Spleen (tissue), 11 donors: ENCODE data around the gene SEC11A. TPM values are rescaled to one million over a fixed set of nuclear protein-coding genes. Genes with fewer than 3 reads are reported as not detected.

Source experiments
- DNase-seq: peaks from one replicate; pipeline ENCODE4 v3.0.0-alpha.2; 2020
- H3K27ac ChIP-seq, 8 donors: fragments of 200-600 bp; sonication (generic) in 7 of 8; 1 replicate in 4 of 8; 2 replicates in 4 of 8; pipeline versions ENCODE4 v1.5.0 to v1.8.0; 2016 to 2021; ENCODE audit warnings: inconsistent platforms in 4 of 8, mild to moderate bottlenecking in 4 of 8, moderate library complexity in 1 of 8
- H3K27me3 ChIP-seq, 7 donors: fragments of 200-600 bp; sonication (generic) in 6 of 7; replicated peaks in 1 of 7; 1 replicate in 4 of 7; 2 replicates in 3 of 7; pipeline versions ENCODE4 v1.5.0 to v1.8.0; 2016 to 2021; ENCODE audit warnings: inconsistent platforms in 3 of 7, mild to moderate bottlenecking in 1 of 7
- H3K36me3 ChIP-seq, 6 donors: fragments of 200-600 bp; sonication (generic) in 5 of 6; 1 replicate in 4 of 6; 2 replicates in 2 of 6; pipeline versions ENCODE4 v1.5.0 to v1.8.0; 2016 to 2021; ENCODE audit warnings: inconsistent platforms in 2 of 6
- H3K4me1 ChIP-seq, 6 donors: fragments of 200-600 bp; sonication (generic) in 5 of 6; 1 replicate in 3 of 6; 2 replicates in 3 of 6; pipeline versions ENCODE4 v1.5.0 to v1.8.0; 2016 to 2021; ENCODE audit warnings: inconsistent platforms in 3 of 6
- H3K4me3 ChIP-seq, 8 donors: fragments of 200-600 bp; sonication (generic) in 7 of 8; 1 replicate in 4 of 8; 2 replicates in 4 of 8; pipeline versions ENCODE4 v1.5.0 to v1.8.0; 2016 to 2021; ENCODE audit warnings: inconsistent platforms in 4 of 8, mild to moderate bottlenecking in 4 of 8, moderate library complexity in 2 of 8
- H3K9me3 ChIP-seq, 8 donors: fragments of 200-600 bp; sonication (generic) in 7 of 8; 1 replicate in 4 of 8; 2 replicates in 4 of 8; pipeline versions ENCODE4 v1.5.0 to v1.8.0; 2016 to 2021; ENCODE audit warnings: inconsistent platforms in 4 of 8
- CTCF ChIP-seq, 11 experiments: fragments of 200-600 bp in 7 of 11; fragments of 450-650 bp in 4 of 11; sonication (generic) in 4 of 11; IDR thresholded peaks in 8 of 11; conservative IDR thresholded peaks in 3 of 11; 1 replicate in 7 of 11; 2 replicates in 4 of 11; pipeline versions ENCODE4 v1.4.0 to v1.8.0; 2016 to 2021; ENCODE audit warnings: antibody characterized with exemption in 11 of 11, inconsistent platforms in 4 of 11, mild to moderate bottlenecking in 1 of 11
- POLR2A ChIP-seq, 3 donors: fragments of 450-650 bp; IDR thresholded peaks; one replicate each; pipeline ENCODE4 v1.5.1; 2017; ENCODE audit warnings: antibody characterized with exemption in 3 of 3, mild to moderate bottlenecking in 1 of 3
- POLR2AphosphoS5 ChIP-seq, 3 donors: sonication (generic); formaldehyde crosslinking; IDR thresholded peaks; one replicate each; pipeline ENCODE4 v1.5.1; 2017; ENCODE audit warnings: antibody characterized with exemption in 3 of 3
- WGBS, 5 donors: extraction: QIAGEN DNeasy Blood & Tissue Kit in 3 of 5; methylation state at CpG; one replicate each; pipeline versions ENCODE4 v1.1.5 to v1.1.7; 2013 to 2018; 5-methylcytosine and 5-hydroxymethylcytosine counted together
- intact Hi-C: fragments of 100-400 bp; cut with DNase I; formaldehyde crosslinking; loops from one replicate; pipeline ENCODE4 v1.15.0; 2023; ENCODE audit warnings: low total_unique reads
- polyA plus RNA-seq, 3 donors: library from polyadenylated mRNA; stranded (reverse); fragments of 200-250 nt; gene quantifications; one replicate each; pipeline ENCODE4 v1.2.1, GENCODE V29; 2013
- total RNA-seq, 7 donors: library from RNA; depleted of rRNA in 3 of 7; stranded (reverse); fragments of >200 nt in 3 of 7; fragmentation: NEBNext Ultra II Directional in 4 of 7; extraction: Animal tissue kit (Norgen Biotek cat#: 25700) in 4 of 7; gene quantifications; one replicate each; pipeline versions ENCODE4 v1.1.0 to v1.2.1, GENCODE V29; 2016 to 2021
- donor health status: healthy with polysubstance abuse.
- donor health status: DM: no; HTN: no; CAD: no; lungs with moderate emphysema.
- donor health status: DM: no; HTN: no; CAD: no.
- donor health status: Bipolar disorder and iron deficiency.
- donor health status: healthy.
- donor health status: DM: no; HTN: no; CAD: no.
- donor health status: DM: yes; HTN: yes; CAD: no.

The SEC11A gene
- total and polyA plus RNA-seq, 10 donors, result 86.5 to 139 (median 98.9) TPM

GRCh38 chr15:84762840-84763572, 47.1 kb upstream of the SEC11A start:
- TF ChIP-seq POLR2AphosphoS5 (IDR thresholded peaks at IDR 0.05) (no peak), CTCF (IDR thresholded peaks at IDR 0.05 in 8 of 11, conservative IDR thresholded peaks at IDR 0.05 in 3 of 11) (no peak), POLR2A (IDR thresholded peaks at IDR 0.05) (no peak)
- no peaks in the 10 kb centered on the region for H3K27me3 ChIP-seq
- peaks cover 41 to 83% (median 59%) of the 10 kb centered on the region in 6 donors for H3K4me1 ChIP-seq
- no peak overlapping the region for H3K4me3 ChIP-seq
- H3K9me3 ChIP-seq, result no peaks in the 10 kb centered on the region
- intact Hi-C loops, result loop anchor here (10.0 kb wide), 1 partner anchor 58 kb away; no protein-coding TSS in a partner anchor
- WGBS, 5 donors, result 90 to 97% (median 92%) methylated on average over 3 of the region's 3 CpGs
- DNase-seq, result no peak
- peak overlapping the region in 3 of 8 donors; percentile 6 to 46 (median 11) for H3K27ac ChIP-seq
- peaks cover 0 to 38% (median 22%) of the 10 kb centered on the region in 6 donors for H3K36me3 ChIP-seq

- intact Hi-C loops, result loop anchor here (10.0 kb wide), 1 partner anchor 57 kb away; no protein-coding TSS in a partner anchor
- 23 to 43% (median 39%) methylated on average over 4 of the region's 4 CpGs for WGBS, 5 donors
- no peaks in the 10 kb centered on the region for H3K9me3 ChIP-seq
- H3K27ac ChIP-seq, result peak overlapping the region in 4 of 8 donors; percentile 4 to 67 (median 28)
- DNase-seq, result no peak
- no peak for TF ChIP-seq CTCF (IDR thresholded peaks at IDR 0.05 in 8 of 11, conservative IDR thresholded peaks at IDR 0.05 in 3 of 11)
- TF ChIP-seq POLR2A (IDR thresholded peaks at IDR 0.05), result no peak
- no peak for TF ChIP-seq POLR2AphosphoS5 (IDR thresholded peaks at IDR 0.05)
- H3K36me3 ChIP-seq, result peaks cover 0 to 33% (median 14%) of the 10 kb centered on the region in 6 donors
- no peak overlapping the region for H3K4me3 ChIP-seq
- H3K4me1 ChIP-seq, result peaks cover 41 to 90% (median 66%) of the 10 kb centered on the region in 6 donors
- H3K27me3 ChIP-seq, result no peaks in the 10 kb centered on the region
Observed at GRCh38 chr15:84761607-84762131, 45.7 kb upstream of the SEC11A start.

- no peak for TF ChIP-seq CTCF (IDR thresholded peaks at IDR 0.05 in 8 of 11, conservative IDR thresholded peaks at IDR 0.05 in 3 of 11)
- intact Hi-C loops, result loop anchor here (10.0 kb wide), 1 partner anchor 55 kb away; no protein-coding TSS in a partner anchor
- Histone ChIP-seq H3K4me3 (no peak overlapping the region), H3K4me1 (peaks cover 41 to 100% (median 80%) of the 10 kb centered on the region in 6 donors), H3K36me3 (peaks cover 0 to 18% (median 4%) of the 10 kb centered on the region in 6 donors), H3K27me3 (no peaks in the 10 kb centered on the region), H3K9me3 (no peaks in the 10 kb centered on the region), H3K27ac (peak overlapping the region in 1 of 8 donors; percentile 10)
- no peak for DNase-seq
- WGBS, 5 donors, result 80 to 95% (median 91%) methylated on average over 1 of the region's 1 CpG
Observed at GRCh38 chr15:84760219-84760618, 44.3 kb upstream of the SEC11A start.

GRCh38 chr15:84759018-84759417, 43.1 kb upstream of the SEC11A start:
- no peak for DNase-seq
- no peaks in the 10 kb centered on the region for H3K27me3 ChIP-seq
- no peaks in the 10 kb centered on the region for H3K9me3 ChIP-seq
- intact Hi-C loops, result no loop called here
- peaks cover 0 to 12% (median 0%) of the 10 kb centered on the region in 6 donors for H3K36me3 ChIP-seq
- peaks cover 41 to 100% (median 84%) of the 10 kb centered on the region in 6 donors for H3K4me1 ChIP-seq
- TF ChIP-seq POLR2AphosphoS5 (IDR thresholded peaks at IDR 0.05) (no peak), POLR2A (IDR thresholded peaks at IDR 0.05) (no peak), CTCF (IDR thresholded peaks at IDR 0.05 in 8 of 11, conservative IDR thresholded peaks at IDR 0.05 in 3 of 11) (no peak)
- WGBS, 5 donors, result 58 to 79% (median 65%) methylated on average over 1 of the region's 1 CpG
- H3K27ac ChIP-seq, result no peak overlapping the region
- no peak overlapping the region for H3K4me3 ChIP-seq
